ENCODE measurements around the gene LRBA. TPM values are rescaled to one million over a fixed set of nuclear protein-coding genes. Genes with fewer than 3 reads are reported as not detected.

The LRBA gene
- total RNA-seq, 1 experiment from 2014 or later = 77.4 TPM

- H3K4me1 ChIP-seq (replicated peaks; ENCODE audit: insufficient read depth) = no peaks in the 10 kb centered on the region
- no peaks in the 10 kb centered on the region for H3K27me3 ChIP-seq (ENCODE audit: insufficient read depth, low read depth)
- POLR2A ChIA-PET (ENCODE audit: unreplicated experiment) = no interaction called here
- H3K9me3 ChIP-seq (ENCODE audit: insufficient read depth, low read depth) = no peaks in the 10 kb centered on the region
- H3K36me3 ChIP-seq (ENCODE audit: low read depth) = no peaks in the 10 kb centered on the region
- CTCF ChIA-PET = no interaction called here
- intact Hi-C loops (cut with micrococcal nuclease; ENCODE audit: unreplicated experiment) = no loop called here
- H3K4me2 ChIP-seq = no peak overlapping the region
- no peaks in the 10 kb centered on the region for H4K20me1 ChIP-seq (ENCODE audit: insufficient read depth)
- H3F3A ChIP-seq (ENCODE audit: insufficient read depth, low read depth) = no peaks in the 10 kb centered on the region
- no peak overlapping the region for H3K27ac ChIP-seq
- no peaks in the 10 kb centered on the region for H3K79me2 ChIP-seq (ENCODE audit: low read depth)
- no peak for TF ChIP-seq EZH2 (IDR thresholded peaks at IDR 0.05; ENCODE audit: low read depth)
- TF ChIP-seq, protein P1, sequence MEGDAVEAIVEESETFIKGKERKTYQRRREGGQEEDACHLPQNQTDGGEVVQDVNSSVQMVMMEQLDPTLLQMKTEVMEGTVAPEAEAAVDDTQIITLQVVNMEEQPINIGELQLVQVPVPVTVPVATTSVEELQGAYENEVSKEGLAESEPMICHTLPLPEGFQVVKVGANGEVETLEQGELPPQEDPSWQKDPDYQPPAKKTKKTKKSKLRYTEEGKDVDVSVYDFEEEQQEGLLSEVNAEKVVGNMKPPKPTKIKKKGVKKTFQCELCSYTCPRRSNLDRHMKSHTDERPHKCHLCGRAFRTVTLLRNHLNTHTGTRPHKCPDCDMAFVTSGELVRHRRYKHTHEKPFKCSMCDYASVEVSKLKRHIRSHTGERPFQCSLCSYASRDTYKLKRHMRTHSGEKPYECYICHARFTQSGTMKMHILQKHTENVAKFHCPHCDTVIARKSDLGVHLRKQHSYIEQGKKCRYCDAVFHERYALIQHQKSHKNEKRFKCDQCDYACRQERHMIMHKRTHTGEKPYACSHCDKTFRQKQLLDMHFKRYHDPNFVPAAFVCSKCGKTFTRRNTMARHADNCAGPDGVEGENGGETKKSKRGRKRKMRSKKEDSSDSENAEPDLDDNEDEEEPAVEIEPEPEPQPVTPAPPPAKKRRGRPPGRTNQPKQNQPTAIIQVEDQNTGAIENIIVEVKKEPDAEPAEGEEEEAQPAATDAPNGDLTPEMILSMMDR (conservative IDR thresholded peaks at IDR 0.05) = no peak
- no peak overlapping the region for H3K4me3 ChIP-seq
- no TSS peak for BruUV-seq (replicated peaks)
- H3K9me2 ChIP-seq (ENCODE audit: insufficient read depth) = no peaks in the 10 kb centered on the region
- H2AFZ ChIP-seq = no peak overlapping the region
- no peak for DNase-seq
Measured at GRCh38 chr4:150501983-150502382, 513.1 kb downstream of the LRBA start.

GRCh38 chr4:150501009-150501727, 513.9 kb downstream of the LRBA start:
- H3K9me3 ChIP-seq (ENCODE audit: insufficient read depth, low read depth) = no peaks in the 10 kb centered on the region
- H2AFZ ChIP-seq = no peak overlapping the region
- ChIA-PET CTCF (no interaction called here), POLR2A (ENCODE audit: unreplicated experiment) (no interaction called here)
- no peaks in the 10 kb centered on the region for H3F3A ChIP-seq (ENCODE audit: insufficient read depth, low read depth)
- intact Hi-C loops (cut with micrococcal nuclease; ENCODE audit: unreplicated experiment) = no loop called here
- H3K36me3 ChIP-seq (ENCODE audit: low read depth) = no peaks in the 10 kb centered on the region
- DNase-seq = no peak
- no peak for TF ChIP-seq EZH2 (IDR thresholded peaks at IDR 0.05; ENCODE audit: low read depth)
- TF ChIP-seq, protein P1 (conservative IDR thresholded peaks at IDR 0.05) = no peak
- H3K4me2 ChIP-seq = no peak overlapping the region
- no TSS peak for BruUV-seq (replicated peaks)
- no peaks in the 10 kb centered on the region for H4K20me1 ChIP-seq (ENCODE audit: insufficient read depth)
- no peaks in the 10 kb centered on the region for H3K27me3 ChIP-seq (ENCODE audit: insufficient read depth, low read depth)
- H3K27ac ChIP-seq = no peak overlapping the region
- no peaks in the 10 kb centered on the region for H3K79me2 ChIP-seq (ENCODE audit: low read depth)
- no peaks in the 10 kb centered on the region for H3K4me1 ChIP-seq (replicated peaks; ENCODE audit: insufficient read depth)
- H3K4me3 ChIP-seq = no peak overlapping the region
- H3K9me2 ChIP-seq (ENCODE audit: insufficient read depth) = no peaks in the 10 kb centered on the region

GRCh38 chr4:150497612-150498011, 517.5 kb downstream of the LRBA start:
- Histone ChIP-seq H3K79me2 (ENCODE audit: low read depth) (no peaks in the 10 kb centered on the region), H3K27me3 (ENCODE audit: insufficient read depth, low read depth) (no peaks in the 10 kb centered on the region), H3K36me3 (ENCODE audit: low read depth) (no peaks in the 10 kb centered on the region), H4K20me1 (ENCODE audit: insufficient read depth) (no peaks in the 10 kb centered on the region), H3K9me3 (ENCODE audit: insufficient read depth, low read depth) (no peaks in the 10 kb centered on the region), H3K4me3 (no peak overlapping the region), H2AFZ (no peak overlapping the region), H3K4me1 (replicated peaks; ENCODE audit: insufficient read depth) (no peaks in the 10 kb centered on the region), H3F3A (ENCODE audit: insufficient read depth, low read depth) (no peaks in the 10 kb centered on the region), H3K4me2 (no peak overlapping the region), H3K27ac (no peak overlapping the region), H3K9me2 (ENCODE audit: insufficient read depth) (no peaks in the 10 kb centered on the region)
- BruUV-seq (replicated peaks) = no TSS peak
- TF ChIP-seq EZH2 (IDR thresholded peaks at IDR 0.05; ENCODE audit: low read depth) = no peak
- TF ChIP-seq, protein P1 (conservative IDR thresholded peaks at IDR 0.05) = no peak
- ChIA-PET POLR2A (ENCODE audit: unreplicated experiment) (no interaction called here), CTCF (no interaction called here)
- no peak for DNase-seq
- intact Hi-C loops (cut with micrococcal nuclease; ENCODE audit: unreplicated experiment) = no loop called here

All from PC-9 (cell line).